Measurements from ENCODE around the gene HDAC9.
"Not testable (repeated sequence)": the region's sequence is repeated elsewhere in the genome, so short reads cannot be mapped to it uniquely, and the experiment has no call there.

HDAC9 gene

GRCh38 chr7:18990700-18991099 is 495.2 kb downstream of the HDAC9 start:
- DNase-seq: not testable (repeated sequence)

- no peak for DNase-seq
These were observed 498.6 kb downstream of the HDAC9 start for GRCh38 chr7:18993933-18994668.

- no peak for DNase-seq
These were observed 499.7 kb downstream of the HDAC9 start for GRCh38 chr7:18995270-18995671.

- DNase-seq: no peak
These were observed 500.4 kb downstream of the HDAC9 start for GRCh38 chr7:18995811-18996426.

GRCh38 chr7:18996583-18996982 is 501.0 kb downstream of the HDAC9 start:
- no peak for DNase-seq

GRCh38 chr7:18997477-18998150 is 502.1 kb downstream of the HDAC9 start:
- DNase-seq: no peak

- DNase-seq: no peak
These were observed 504.9 kb downstream of the HDAC9 start for GRCh38 chr7:19000410-19000809.

- DNase-seq: no peak
These were observed 506.3 kb downstream of the HDAC9 start for GRCh38 chr7:19001854-19002253.

- no peak for DNase-seq
These were observed 513.8 kb downstream of the HDAC9 start for GRCh38 chr7:19009241-19009935.

GRCh38 chr7:19009936-19010280 is 514.4 kb downstream of the HDAC9 start:
- no peak for DNase-seq

GRCh38 chr7:19011212-19011611 is 515.7 kb downstream of the HDAC9 start:
- no peak for DNase-seq

- DNase-seq: no peak
These were observed 519.5 kb downstream of the HDAC9 start for GRCh38 chr7:19015098-19015497.

- DNase-seq: no peak
These were observed 520.6 kb downstream of the HDAC9 start for GRCh38 chr7:19016140-19016539.

- no peak for DNase-seq
These were observed 521.8 kb downstream of the HDAC9 start for GRCh38 chr7:19017374-19017773.

GRCh38 chr7:19020062-19020461 is 524.5 kb downstream of the HDAC9 start:
- no peak for DNase-seq

- DNase-seq: no peak
These were observed 525.2 kb downstream of the HDAC9 start for GRCh38 chr7:19020711-19021110.

GRCh38 chr7:19023477-19023876 is 527.9 kb downstream of the HDAC9 start:
- DNase-seq: no peak

GRCh38 chr7:19024261-19024660 is 528.7 kb downstream of the HDAC9 start:
- DNase-seq: no peak

- DNase-seq: no peak
These were observed 531.3 kb downstream of the HDAC9 start for GRCh38 chr7:19026888-19027287.

- DNase-seq: no peak
These were observed 534.7 kb downstream of the HDAC9 start for GRCh38 chr7:19030281-19030680.

- DNase-seq: not testable (repeated sequence)
These were observed 537.4 kb downstream of the HDAC9 start for GRCh38 chr7:19032942-19033341.

- peak; percentile 13 for DNase-seq
These were observed 556.3 kb downstream of the HDAC9 start for GRCh38 chr7:19051767-19052375.
